Skeletal muscle tissue (tissue), 4 donors: Measurements from ENCODE around the gene FKBP14. TPM values are rescaled to one million over a fixed set of nuclear protein-coding genes. Genes with fewer than 3 reads are reported as not detected.

Experiments
- H3K27ac ChIP-seq: one replicate; pipeline ENCODE4 v1.7.0; 2013; ENCODE audit warnings: mild to moderate bottlenecking, low read depth, low read length, inconsistent platforms
- H3K27me3 ChIP-seq, 3 donors: one replicate each; pipeline ENCODE4 v1.7.0; 2013; ENCODE audit warnings: low read length in 3 of 3; ENCODE audit not compliant: control insufficient read depth in 3 of 3, insufficient read depth in 3 of 3
- H3K36me3 ChIP-seq, 3 donors: one replicate each; pipeline ENCODE4 v1.7.0; 2013; ENCODE audit warnings: low read length in 3 of 3; ENCODE audit not compliant: control insufficient read depth in 3 of 3, insufficient read depth in 3 of 3
- H3K4me1 ChIP-seq, 3 donors: one replicate each; pipeline ENCODE4 v1.7.0; 2013; ENCODE audit warnings: low read length in 3 of 3, mild to moderate bottlenecking in 3 of 3; ENCODE audit not compliant: control insufficient read depth in 3 of 3, insufficient read depth in 3 of 3
- H3K4me3 ChIP-seq, 3 donors: one replicate each; pipeline ENCODE4 v1.7.0; 2013; ENCODE audit warnings: low read length in 3 of 3
- H3K9ac ChIP-seq, 3 donors: one replicate each; pipeline ENCODE4 v1.7.0; 2013; ENCODE audit warnings: low read length in 3 of 3, mild to moderate bottlenecking in 3 of 3, moderate library complexity in 2 of 3, low read depth in 1 of 3
- H3K9me3 ChIP-seq, 3 donors: one replicate each; pipeline ENCODE4 v1.7.0; 2013; ENCODE audit warnings: low read length in 3 of 3; ENCODE audit not compliant: control insufficient read depth in 3 of 3
- total RNA-seq: library from RNA; depleted of rRNA; stranded (reverse); fragments of >200 nt; gene quantifications from one replicate; pipeline ENCODE4 v1.2.3, GENCODE V29; 2014
- donor health status: Osteomylitis.

FKBP14 gene
- total RNA-seq: 13.0 TPM

GRCh38 chr7:30026229-30027064 lies at the start of gene FKBP14:
Gene FKBP14, minus strand, starts transcription at chr7:30026702. Its CDS starts 194 bp downstream, at chr7:30026508.
- Histone ChIP-seq H3K27me3 (no peaks in the 10 kb centered on the region), H3K27ac (peak within 1 kb of the TSS; percentile 82), H3K4me1 (peaks cover 17 to 27% (median 24%) of the 10 kb centered on the region in 3 donors), H3K36me3 (no peaks in the 10 kb centered on the region), H3K4me3 (peak within 1 kb of the TSS; percentile 83 to 100 (median 87)), H3K9me3 (no peaks in the 10 kb centered on the region), H3K9ac (peak within 1 kb of the TSS; percentile 86 to 98 (median 87))

GRCh38 chr7:30074422-30075030 lies 48.0 kb upstream of the FKBP14 start:
- Histone ChIP-seq H3K9ac (no peak overlapping the region), H3K27me3 (no peaks in the 10 kb centered on the region), H3K27ac (no peak overlapping the region), H3K9me3 (no peaks in the 10 kb centered on the region), H3K4me1 (peaks cover 0 to 3% (median 0%) of the 10 kb centered on the region in 3 donors), H3K36me3 (peaks cover 0 to 11% (median 0%) of the 10 kb centered on the region in 3 donors), H3K4me3 (no peak overlapping the region)

- Histone ChIP-seq H3K9me3 (no peaks in the 10 kb centered on the region), H3K36me3 (peaks cover 0 to 3% (median 0%) of the 10 kb centered on the region in 3 donors), H3K27ac (no peak overlapping the region), H3K4me3 (no peak overlapping the region), H3K4me1 (peaks cover 0 to 5% (median 3%) of the 10 kb centered on the region in 3 donors), H3K27me3 (no peaks in the 10 kb centered on the region), H3K9ac (no peak overlapping the region)
Observed at GRCh38 chr7:30072735-30073134, 46.2 kb upstream of the FKBP14 start.

GRCh38 chr7:30070052-30070451 lies 43.5 kb upstream of the FKBP14 start:
- Histone ChIP-seq H3K27ac (no peak overlapping the region), H3K9ac (no peak overlapping the region), H3K36me3 (peaks cover 0 to 3% (median 0%) of the 10 kb centered on the region in 3 donors), H3K4me3 (no peak overlapping the region), H3K9me3 (no peaks in the 10 kb centered on the region), H3K4me1 (peaks cover 0 to 5% (median 3%) of the 10 kb centered on the region in 3 donors), H3K27me3 (no peaks in the 10 kb centered on the region)

GRCh38 chr7:30069096-30069867 lies 42.8 kb upstream of the FKBP14 start:
- Histone ChIP-seq H3K27me3 (no peaks in the 10 kb centered on the region), H3K4me3 (no peak overlapping the region), H3K27ac (no peak overlapping the region), H3K36me3 (peaks cover 0 to 6% (median 0%) of the 10 kb centered on the region in 3 donors), H3K9me3 (no peaks in the 10 kb centered on the region), H3K9ac (no peak overlapping the region), H3K4me1 (peaks cover 0 to 5% (median 3%) of the 10 kb centered on the region in 3 donors)

- no peak overlapping the region for H3K9ac ChIP-seq
- H3K36me3 ChIP-seq: peaks cover 1 to 16% (median 7%) of the 10 kb centered on the region in 3 donors
- no peak overlapping the region for H3K4me3 ChIP-seq
- no peaks in the 10 kb centered on the region for H3K27me3 ChIP-seq
- peaks cover 0 to 5% (median 3%) of the 10 kb centered on the region in 3 donors for H3K4me1 ChIP-seq
- no peaks in the 10 kb centered on the region for H3K9me3 ChIP-seq
- no peak overlapping the region for H3K27ac ChIP-seq
Observed at GRCh38 chr7:30068117-30068516, 41.6 kb upstream of the FKBP14 start.

GRCh38 chr7:30066687-30067086 lies 40.2 kb upstream of the FKBP14 start:
- Histone ChIP-seq H3K4me3 (no peak overlapping the region), H3K4me1 (peaks cover 0 to 5% (median 3%) of the 10 kb centered on the region in 3 donors), H3K36me3 (peaks cover 3 to 19% (median 10%) of the 10 kb centered on the region in 3 donors), H3K9me3 (no peaks in the 10 kb centered on the region), H3K27ac (no peak overlapping the region), H3K9ac (no peak overlapping the region), H3K27me3 (no peaks in the 10 kb centered on the region)

- Histone ChIP-seq H3K4me1 (peaks cover 0 to 5% (median 3%) of the 10 kb centered on the region in 3 donors), H3K9ac (no peak overlapping the region), H3K4me3 (no peak overlapping the region), H3K27me3 (no peaks in the 10 kb centered on the region), H3K36me3 (peaks cover 3 to 26% (median 15%) of the 10 kb centered on the region in 3 donors), H3K27ac (no peak overlapping the region), H3K9me3 (no peaks in the 10 kb centered on the region)
Observed at GRCh38 chr7:30065746-30066145, 39.2 kb upstream of the FKBP14 start.

- Histone ChIP-seq H3K27ac (no peak overlapping the region), H3K27me3 (no peaks in the 10 kb centered on the region), H3K4me1 (no peaks in the 10 kb centered on the region), H3K36me3 (peaks cover 3 to 24% (median 15%) of the 10 kb centered on the region in 3 donors), H3K4me3 (no peak overlapping the region), H3K9me3 (no peaks in the 10 kb centered on the region), H3K9ac (no peak overlapping the region)
Observed at GRCh38 chr7:30062587-30062986, 36.1 kb upstream of the FKBP14 start.
